ENCODE results near the gene PLCL1.
"Not testable (repeated sequence)": the region's sequence is repeated elsewhere in the genome, so short reads cannot be mapped to it uniquely, and the experiment has no call there.

PLCL1 gene

DNA sequence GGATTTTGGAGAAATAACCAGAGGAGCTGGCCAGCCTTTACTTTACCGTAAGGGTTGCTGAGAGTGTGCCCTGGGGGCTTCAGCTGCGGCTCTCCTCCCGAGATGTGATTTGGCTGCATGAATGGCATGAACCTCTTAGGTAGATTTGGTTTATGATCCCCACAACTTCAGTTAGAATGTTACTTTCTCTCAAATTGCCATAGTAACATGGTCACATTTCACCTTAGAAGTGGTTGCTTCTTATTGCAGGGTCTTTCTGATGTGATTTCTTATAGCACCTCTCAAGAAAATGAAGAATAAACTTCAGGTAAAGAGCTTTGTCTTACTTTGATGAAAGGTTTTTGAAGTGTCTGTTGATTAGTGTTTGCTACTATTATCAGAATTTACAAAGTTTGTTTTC is 5.6 kb downstream of the PLCL1 start:
- DNase-seq (ENCODE audit: low spot score) = no peak

DNA sequence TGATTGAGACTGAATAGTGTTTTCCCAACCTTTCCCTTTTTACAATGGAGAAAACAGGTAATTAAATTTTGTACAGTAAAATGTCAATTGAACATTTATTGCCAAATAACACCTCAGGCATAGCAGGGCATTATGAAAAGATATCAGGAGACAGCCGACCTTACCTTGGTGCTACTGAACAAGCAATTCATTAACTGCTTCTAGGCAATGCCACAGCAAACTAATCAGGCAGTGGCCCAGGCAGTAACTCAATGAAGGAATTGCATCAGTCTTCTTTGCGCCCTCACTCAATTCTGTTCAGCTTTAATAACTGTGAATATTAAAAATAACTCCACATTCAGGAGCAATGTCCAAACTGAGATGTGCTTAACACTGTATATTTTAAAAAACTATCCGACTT is 6.1 kb downstream of the PLCL1 start:
- no peak for DNase-seq (ENCODE audit: low spot score)

DNA sequence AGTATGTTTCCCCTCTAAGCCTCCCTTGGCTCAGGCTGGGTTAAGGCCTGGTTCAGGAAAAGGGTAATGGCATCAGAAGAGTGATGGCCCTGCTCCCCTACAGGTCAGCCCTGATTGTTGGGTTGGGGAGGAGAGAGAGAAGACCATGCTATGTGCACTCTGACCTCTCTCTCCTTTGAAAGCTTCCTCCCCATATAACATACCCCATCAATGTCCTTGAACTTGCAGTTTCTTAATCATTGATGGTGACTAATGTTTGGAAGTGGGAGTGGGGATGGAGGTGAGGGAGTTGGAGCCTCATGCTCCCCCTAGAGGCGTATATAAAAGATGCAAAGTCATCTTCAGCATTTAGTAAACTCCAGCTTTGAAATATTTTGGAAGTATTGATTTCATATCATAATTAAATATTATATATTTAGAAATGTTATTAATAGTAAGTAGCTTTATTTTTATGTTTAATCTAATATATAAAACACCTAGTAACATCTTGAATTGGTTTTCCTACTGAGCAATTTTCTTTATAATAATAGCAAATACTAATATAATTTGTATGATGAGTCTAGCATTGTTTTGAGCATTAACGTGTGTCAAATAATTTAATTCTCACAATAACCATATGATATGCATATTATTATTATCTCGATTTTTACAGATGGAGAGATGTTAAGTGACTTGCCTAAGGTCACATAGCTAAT is 8.8 kb downstream of the PLCL1 start:
- peak; percentile 42 for DNase-seq (ENCODE audit: low spot score)

DNA sequence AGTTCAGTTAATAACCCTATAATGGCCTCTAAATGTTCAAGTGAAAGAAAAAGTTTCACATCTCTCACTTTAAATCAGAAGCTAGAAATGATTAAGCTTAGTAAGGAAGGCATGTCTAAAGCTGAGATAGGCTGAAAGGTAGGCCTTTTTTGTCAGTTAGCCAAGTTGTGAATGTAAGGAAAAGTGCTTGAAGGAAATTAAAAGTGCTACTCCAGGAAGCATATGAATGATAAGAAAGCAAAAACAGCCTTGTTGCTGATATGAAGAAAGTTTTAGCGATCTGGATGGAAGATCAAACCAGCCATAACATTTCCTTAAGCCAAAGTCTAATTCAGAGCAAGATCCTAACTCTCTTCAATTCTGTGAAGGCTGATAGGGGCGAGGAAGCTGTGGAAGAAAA is 10.1 kb downstream of the PLCL1 start:
- DNase-seq (ENCODE audit: low spot score) = no peak

DNA sequence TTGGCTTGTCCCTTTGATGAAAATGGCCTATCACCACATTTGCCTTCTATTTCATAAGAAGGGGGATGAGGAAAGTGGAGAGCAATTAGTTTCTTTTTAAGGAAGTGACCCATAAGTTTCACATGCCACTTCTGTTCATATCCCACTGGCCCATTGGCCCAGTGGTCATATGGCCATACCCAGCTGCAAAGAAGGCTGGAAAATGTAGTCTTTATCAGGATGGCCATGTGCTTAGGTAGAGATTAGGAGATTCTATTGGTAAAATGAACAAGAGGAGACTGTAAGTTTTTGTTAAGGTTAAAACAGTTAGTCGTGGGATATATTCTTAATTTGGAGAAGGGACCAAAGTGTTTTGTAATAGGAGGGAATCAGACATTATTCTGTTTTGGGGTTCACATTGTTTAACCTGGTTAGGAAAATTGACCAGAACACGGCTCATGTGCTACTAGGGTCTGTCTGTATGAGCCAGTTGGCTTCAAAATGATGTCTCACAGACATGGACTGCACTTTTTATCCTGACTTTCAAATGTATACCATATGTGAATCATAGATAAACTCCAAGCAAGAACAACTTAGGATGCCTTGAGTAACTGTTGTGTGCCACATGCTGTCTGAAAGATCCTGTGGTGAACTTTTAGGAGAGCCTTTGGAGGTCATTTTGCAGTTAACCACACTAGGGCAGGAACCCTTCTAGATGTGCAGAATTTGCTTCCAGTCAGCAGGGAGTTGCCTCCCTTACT is 17.3 kb downstream of the PLCL1 start:
- no peak for DNase-seq (ENCODE audit: low spot score)

DNA sequence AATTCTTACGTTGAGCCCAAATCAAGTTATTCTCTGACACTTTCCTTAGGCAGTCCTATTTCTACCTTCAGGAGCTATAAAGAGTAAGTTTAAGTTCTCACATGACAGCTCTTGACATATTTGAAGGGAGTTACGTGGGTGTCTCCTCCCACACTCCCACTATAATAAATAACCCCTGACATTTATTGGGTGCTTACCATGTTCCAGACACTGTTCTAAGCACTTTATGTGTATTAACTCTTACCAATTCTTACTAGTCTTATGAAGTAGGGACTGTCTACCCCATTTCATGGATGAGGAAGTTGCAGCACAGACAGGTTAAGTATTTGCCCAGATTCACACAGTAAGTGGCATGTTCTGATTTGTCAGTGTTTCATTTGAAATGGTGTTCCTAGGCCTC is 17.9 kb downstream of the PLCL1 start:
- no peak for DNase-seq (ENCODE audit: low spot score)

DNA sequence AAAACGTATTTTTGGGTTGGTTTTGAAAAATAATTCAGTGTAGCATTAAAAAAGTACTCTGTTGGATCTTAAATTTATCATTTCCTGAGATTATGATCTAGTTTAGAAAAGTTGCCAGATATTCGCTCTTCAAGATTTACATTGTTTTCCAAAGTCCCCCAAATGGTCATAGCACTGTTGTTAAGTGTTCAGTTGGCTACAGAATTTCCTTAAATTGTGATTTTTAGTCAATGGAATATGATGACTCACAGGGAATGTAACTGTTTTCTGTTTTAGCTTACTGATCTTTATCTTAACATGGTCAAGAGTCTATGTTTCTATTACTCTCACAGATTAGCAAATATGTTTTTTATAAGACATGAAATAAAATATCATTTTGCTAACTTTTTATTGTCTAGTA is 23.2 kb downstream of the PLCL1 start:
- peak; percentile 27 for DNase-seq (ENCODE audit: low spot score)

DNA sequence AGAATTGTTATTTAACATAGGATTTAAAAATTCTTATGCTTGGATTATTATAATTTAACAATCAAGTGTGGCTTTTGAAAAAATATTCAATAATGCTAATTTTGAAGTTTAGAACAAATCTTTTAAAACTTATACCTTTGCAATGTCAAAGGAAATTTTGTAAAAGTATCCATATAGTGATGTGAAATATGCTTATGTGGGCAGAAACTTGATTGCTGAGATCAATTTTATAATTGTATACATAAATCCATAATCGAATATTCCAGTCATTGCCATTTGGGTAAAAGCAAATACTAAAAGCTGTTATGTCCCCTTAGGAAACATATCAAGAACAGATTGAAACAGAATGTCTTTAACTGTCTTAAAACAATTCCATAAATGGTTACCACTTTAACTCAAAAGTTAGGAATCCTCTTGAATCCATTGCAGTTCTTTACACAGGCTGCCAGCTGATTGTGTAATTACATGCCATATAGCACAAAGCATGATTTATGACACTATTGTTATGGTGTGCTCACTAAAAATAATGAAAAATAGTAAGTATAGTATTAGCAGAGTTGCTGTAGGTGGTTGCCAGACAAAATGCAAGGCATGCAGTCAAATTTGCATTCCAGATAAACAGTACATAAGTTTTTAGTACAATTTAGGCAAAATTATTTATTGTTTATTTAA is 24.2 kb downstream of the PLCL1 start:
- DNase-seq (ENCODE audit: low spot score) = peak; percentile 25

DNA sequence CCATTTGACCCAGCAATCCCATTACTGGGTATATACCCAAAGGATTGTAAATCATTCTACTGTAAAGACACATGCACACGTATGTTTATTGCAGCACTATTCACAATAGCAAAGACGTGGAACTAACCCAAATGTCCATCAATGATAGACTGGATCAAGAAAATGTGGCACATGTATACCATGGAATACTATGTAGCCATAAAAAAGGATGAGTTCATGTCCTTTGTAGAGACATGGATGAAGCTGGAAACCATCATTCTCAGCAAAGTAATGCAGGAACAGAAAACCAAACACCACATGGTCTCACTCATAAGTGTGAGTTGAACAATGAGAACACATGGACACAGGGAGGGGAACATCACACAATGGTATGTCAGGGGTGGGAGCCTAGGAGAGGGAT is 30.4 kb downstream of the PLCL1 start:
- not testable (repeated sequence) for DNase-seq (ENCODE audit: low spot score)

DNA sequence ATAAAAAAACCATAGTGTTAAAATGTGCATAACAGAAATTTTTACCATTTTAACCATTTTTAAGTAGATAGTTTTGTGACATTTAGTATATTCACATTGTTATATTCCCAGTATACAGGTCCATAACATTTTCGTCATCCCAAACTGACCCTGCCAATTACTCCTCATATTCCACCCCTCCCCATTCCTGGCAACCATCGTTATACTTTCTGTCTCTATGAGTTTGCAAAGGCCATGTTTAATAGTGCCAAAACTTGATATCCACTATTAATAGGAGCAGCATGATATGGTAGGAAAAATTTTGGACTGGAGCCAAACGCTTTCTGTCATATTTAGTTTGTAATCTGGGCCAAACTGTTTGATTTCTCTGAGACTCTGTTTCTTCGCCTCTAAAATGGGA is 30.9 kb downstream of the PLCL1 start:
- DNase-seq (ENCODE audit: low spot score) = no peak

DNA sequence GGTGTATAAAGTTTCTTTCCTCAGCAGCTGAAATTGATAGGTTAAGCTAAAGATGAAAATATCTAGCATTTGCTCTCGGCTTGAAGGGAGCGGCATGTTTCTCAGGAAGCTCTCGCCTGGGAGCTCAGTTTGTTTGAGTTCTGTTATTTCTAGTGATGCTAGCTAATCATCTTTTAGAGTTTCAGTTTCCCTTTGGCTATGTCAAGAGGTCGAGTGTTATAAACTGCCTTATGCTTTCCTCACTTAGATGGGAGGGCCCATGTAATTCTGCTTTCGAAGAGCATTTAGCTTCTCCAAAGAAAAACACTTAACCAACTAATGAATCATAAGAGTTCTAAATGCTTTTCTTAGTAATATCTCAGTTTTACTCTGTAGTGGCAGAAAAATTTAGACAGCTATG is 33.6 kb downstream of the PLCL1 start:
- no peak for DNase-seq (ENCODE audit: low spot score)

DNA sequence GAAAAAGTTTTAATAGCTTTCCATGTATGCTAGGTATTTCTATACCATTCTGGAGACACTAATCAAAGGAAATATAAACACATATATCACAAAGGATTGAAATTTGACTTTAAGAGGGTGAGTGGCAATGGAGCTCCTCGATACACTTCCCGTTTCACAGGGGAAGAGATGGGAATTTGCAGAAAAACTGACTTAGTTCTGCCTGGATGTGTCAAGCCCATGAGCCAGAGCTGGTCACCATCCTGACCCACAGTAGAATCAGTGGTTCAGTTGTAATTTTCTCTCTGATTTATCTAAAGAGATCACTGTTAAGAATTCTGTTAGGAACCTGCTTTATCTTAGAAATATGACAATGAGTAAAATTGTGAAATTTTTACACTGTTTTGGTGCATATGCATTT is 34.2 kb downstream of the PLCL1 start:
- DNase-seq (ENCODE audit: low spot score) = no peak

DNA sequence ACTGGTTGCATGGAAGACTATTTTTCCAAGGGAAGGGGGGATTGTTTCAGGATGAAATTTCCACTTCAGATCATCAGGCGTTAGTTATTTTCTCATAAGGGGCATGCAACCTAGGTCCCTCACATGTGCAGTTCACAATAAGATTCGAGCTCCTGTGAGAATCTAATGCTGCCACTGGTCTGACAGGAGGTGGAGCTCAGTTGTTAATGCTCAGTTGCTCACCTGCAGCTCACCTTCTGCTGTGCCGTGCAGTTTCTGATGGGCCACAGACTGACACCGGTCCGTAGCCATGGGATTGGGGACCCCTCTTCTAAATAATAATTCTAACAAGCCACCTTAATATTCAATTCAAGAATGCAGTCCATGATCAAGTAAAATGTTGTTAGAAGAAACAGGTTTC is 34.9 kb downstream of the PLCL1 start:
- DNase-seq (ENCODE audit: low spot score) = no peak

DNA sequence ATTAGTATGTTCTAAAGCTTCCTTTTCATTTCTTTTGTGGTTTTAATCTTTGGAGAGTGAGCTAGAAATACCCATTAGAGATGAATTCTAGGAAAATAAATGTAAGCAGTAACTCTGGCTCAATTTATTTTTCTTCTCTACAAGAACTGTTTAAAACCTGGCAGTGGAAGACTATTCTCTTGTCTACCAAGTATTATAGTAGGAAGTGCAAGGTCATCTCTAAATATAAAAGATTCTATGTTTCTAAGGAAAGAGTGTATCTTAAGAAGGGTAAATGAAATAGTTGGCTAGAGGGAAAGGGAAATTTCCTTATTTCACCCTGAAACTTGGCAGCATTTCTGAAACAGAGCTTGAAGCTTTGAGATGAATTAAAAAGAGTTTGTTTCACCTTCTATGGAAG is 35.5 kb downstream of the PLCL1 start:
- no peak for DNase-seq (ENCODE audit: low spot score)

DNA sequence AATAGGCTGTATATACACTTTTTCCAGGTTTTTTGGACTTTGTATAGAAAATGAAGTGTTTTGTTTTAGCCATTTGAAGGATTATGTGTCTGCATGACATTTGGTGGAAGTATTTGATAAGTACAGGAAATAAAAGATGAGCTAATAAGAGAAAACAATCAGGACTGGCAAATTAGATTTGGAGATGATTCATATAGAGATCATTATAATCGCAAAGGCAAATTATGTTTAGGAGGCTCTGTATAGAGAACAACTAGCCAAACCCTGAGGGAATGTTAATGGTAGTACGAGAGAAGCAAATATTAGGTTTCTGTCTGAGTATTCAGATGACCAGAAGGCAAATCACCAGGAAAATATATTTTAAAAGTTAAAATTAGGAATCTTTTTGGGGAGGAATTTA is 41.7 kb downstream of the PLCL1 start:
- DNase-seq (ENCODE audit: low spot score) = no peak

DNA sequence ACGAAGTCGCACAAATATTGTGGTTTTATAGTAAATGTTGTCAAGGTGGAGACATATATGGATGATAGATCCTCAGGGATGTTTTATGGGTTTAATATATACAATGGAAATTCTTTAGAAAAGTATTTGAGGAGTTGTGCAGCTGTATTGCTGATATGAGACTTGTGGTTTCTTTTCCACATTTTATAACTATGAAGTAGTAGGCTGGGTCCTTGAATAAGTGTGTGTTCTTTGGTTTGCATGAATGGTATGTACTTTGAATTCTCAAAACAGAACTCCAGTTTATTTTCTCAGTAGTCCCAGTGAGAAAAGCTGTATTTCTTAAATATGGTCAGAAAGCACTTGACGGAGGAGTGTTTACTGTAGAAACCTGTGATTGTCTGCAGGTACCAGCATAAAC is 42.4 kb downstream of the PLCL1 start:
- DNase-seq (ENCODE audit: low spot score) = no peak

DNA sequence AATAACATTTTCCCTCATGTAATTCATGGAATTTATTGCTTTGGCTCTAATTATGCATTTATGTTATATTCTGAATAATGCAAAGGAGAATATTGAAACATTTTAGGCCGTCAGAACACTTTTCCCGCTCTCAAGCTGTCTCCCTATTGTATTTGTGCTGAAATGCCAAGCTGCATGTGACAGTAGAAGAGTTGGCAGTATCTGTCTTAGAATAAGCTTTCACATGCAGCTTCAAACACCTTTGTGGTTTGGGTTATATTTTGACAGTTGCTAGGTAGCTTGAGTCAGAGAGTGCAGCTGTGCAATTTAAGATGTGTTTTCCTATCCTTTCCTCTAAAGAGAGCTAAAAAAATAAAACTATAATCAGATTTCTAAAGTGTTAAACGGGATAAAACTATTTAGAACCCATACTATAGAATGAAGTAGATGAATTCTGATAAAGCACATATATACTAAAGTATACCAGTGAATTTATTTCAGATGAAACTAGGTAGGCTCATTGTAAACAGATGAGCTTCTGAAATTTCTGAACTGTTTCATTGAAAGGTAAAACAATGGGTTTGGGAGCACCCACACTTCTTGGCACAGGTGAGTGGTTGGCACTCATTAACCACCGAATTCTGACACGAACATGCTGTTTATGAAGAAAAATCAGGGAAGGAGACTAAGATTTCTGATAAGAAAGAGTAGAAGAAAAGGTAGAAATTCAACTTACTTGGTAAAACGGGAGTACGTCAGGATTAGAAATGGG is 43.4 kb downstream of the PLCL1 start:
- no peak for DNase-seq (ENCODE audit: low spot score)

DNA sequence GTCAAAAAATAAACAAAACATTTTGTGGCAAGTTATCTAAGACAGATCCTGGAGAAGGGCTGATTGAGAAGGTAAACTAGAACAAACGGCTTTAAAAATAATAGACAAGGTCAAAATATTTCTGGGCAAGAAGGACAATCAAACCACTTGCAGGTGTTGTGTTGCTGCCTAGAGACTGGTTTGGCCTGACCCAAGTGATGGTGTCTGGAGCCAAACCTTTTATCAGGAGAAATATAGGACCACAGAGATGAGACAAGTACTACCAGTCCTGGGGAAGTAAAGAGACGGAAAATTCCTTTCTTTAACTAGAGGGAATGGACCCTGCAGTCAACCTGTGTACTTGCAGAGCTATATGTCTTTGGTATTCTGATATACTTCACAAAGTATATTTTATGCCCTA is 44.2 kb downstream of the PLCL1 start:
- no peak for DNase-seq (ENCODE audit: low spot score)

DNA sequence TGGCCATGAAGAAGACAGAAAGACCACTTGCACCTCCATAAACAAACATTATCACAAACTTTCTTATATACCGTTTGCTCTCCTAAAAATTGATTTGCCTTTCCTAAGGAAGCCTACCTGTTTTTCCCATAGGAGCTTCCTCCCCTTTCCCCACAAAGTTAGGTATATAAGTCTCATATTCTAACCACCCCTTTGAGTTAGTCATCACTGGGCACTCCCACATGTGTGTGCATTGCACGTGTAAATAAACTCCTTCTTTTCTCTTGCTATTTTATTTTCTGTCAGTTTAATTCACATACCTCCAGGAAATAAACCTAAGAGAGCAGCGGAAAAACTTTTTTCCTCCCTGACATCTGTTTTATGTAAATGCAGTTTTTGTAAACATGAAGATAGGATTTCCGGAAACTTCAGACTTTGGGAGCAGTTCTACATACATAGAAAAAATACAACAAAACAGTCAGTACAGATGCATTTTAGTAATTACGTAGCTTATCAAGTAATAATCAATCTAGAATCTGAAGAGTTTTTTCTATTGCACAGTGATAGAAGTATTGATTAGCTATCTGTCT is 46.6 kb downstream of the PLCL1 start:
- no peak for DNase-seq (ENCODE audit: low spot score)

DNA sequence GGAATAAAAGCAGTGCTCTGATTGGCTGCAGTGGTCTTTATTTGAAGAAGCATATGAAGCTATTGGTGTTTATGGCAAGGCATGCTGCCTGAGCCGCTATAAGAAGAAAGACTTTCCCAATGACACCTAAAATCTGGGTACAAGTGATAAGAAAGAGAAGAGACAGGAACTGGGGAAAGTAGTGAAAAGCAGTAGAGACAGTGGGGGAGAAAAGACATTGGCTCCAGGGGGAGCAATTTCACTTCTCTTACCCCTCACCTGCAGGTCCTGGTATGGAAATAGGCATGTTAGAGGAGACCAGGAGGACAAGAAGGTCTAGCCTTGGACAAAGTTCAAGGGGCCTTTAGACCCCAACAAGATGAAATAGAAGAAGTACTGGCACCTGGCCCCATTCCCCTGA is 47.1 kb downstream of the PLCL1 start:
- no peak for DNase-seq (ENCODE audit: low spot score)

DNA sequence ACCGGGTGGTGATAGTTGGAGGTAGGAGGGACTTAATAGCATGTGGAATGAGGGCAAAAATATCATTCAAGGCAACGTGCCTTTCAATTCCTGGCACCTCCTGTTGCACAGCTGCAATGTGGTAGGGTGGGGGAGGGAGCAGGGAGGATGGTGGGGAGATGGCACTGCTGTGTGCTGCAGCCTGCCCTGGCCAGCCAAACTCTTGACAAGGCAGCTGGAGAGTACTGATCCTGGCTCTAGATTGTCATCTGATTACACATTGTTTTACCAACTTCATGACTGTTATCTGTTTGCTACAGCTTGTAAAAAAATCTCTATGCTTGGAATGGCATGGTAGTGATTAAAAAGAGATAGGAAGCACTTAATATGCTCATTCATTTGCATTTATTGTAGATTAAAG is 47.7 kb downstream of the PLCL1 start:
- DNase-seq (ENCODE audit: low spot score) = no peak

DNA sequence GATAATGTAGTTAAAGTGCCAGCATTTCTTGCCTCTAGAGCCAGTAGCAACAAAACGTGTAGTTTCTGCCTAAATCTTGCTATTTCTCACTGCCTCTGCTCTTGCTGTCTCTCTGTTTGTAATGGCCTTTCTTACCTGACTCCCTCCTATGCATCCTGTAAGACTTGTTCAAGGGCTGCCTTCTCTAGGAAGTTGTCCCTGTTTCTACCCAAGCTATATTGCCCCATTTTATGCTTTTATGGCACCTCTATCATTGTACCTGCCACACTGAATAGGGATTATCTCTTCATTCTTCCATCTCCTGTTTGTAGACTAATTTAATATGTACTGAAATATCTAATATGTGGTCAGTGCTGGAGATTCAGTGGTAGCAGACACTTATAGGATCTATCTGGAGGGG is 49.2 kb downstream of the PLCL1 start:
- DNase-seq (ENCODE audit: low spot score) = no peak
